Measurements from ENCODE around the gene IL27RA.

- no peak for TF ChIP-seq CTCF (IDR thresholded peaks at IDR 0.05)
- TF ChIP-seq POLR2A (IDR thresholded peaks at IDR 0.05; ENCODE audit: low read depth) = no peak
- no peak for TF ChIP-seq EP300 (IDR thresholded peaks at IDR 0.05)
- no peak for TF ChIP-seq POLR2AphosphoS5 (IDR thresholded peaks at IDR 0.05)
Measured at GRCh38 chr19:13996928-13997630, 34.5 kb upstream of the IL27RA start.

Data from esophagus muscularis mucosa (tissue), 4 donors.